PFSK-1 (cell line): ENCODE results near the gene KCNG4.

Experiments
- TAF1 ChIP-seq: IDR thresholded peaks from 2 replicates; pipeline ENCODE4 v1.6.1; 2012; ENCODE audit warnings: low read length, control low read depth, borderline replicate concordance; ENCODE audit not compliant: insufficient read depth
- TF ChIP-seq, protein P1 (sequence below), 2 experiments: IDR thresholded peaks; 2 replicates each; pipeline versions ENCODE4 v1.6.1 to v1.8.0; 2011 to 2012; ENCODE audit warnings: low read depth in 2 of 2, low read length in 2 of 2, control low read depth in 1 of 2, inconsistent platforms in 1 of 2, mild to moderate bottlenecking in 1 of 2, moderate library complexity in 1 of 2; ENCODE audit not compliant: insufficient read depth in 1 of 2

DNA sequence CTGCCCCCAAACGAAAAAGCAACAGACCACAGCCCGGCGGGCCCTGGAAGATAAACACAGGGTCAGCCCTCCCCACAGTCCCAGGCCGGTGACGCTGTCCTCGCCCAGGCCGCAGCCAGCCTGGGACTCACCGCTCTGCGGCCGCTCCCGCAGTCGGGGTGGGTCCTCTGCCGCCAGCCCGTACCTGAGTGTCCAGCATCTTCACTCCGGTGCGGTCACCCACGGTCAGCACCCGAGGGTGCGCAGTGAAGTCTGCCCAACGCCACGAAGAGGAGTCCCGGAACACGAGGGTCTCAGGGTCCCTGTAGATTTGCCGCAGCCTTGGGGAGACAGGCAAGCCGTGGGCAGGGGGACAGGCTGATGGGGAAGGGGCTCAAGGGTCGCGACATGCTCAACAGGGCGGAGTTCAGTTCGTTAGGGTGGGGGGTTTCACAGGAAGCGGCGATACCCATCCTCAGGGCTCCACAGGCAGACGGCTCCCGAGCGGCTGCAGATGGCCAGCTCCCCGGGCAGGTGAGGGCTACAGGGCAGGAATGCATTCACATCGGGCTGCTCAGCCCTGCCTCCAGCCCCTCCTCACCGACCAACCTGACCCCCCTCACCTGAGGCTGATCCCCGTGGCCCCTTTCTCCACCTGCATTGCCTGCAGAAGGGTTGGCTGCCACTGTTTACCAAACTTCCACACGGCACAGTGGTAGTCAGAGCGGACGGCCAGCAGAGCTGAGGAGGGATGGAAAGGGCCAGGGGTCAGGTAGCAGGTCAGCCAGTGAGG lies 58.5 kb downstream of the KCNG4 start:
- TF ChIP-seq TAF1: no peak
- TF ChIP-seq, protein P1, sequence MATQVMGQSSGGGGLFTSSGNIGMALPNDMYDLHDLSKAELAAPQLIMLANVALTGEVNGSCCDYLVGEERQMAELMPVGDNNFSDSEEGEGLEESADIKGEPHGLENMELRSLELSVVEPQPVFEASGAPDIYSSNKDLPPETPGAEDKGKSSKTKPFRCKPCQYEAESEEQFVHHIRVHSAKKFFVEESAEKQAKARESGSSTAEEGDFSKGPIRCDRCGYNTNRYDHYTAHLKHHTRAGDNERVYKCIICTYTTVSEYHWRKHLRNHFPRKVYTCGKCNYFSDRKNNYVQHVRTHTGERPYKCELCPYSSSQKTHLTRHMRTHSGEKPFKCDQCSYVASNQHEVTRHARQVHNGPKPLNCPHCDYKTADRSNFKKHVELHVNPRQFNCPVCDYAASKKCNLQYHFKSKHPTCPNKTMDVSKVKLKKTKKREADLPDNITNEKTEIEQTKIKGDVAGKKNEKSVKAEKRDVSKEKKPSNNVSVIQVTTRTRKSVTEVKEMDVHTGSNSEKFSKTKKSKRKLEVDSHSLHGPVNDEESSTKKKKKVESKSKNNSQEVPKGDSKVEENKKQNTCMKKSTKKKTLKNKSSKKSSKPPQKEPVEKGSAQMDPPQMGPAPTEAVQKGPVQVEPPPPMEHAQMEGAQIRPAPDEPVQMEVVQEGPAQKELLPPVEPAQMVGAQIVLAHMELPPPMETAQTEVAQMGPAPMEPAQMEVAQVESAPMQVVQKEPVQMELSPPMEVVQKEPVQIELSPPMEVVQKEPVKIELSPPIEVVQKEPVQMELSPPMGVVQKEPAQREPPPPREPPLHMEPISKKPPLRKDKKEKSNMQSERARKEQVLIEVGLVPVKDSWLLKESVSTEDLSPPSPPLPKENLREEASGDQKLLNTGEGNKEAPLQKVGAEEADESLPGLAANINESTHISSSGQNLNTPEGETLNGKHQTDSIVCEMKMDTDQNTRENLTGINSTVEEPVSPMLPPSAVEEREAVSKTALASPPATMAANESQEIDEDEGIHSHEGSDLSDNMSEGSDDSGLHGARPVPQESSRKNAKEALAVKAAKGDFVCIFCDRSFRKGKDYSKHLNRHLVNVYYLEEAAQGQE (IDR thresholded peaks at IDR 0.05; ENCODE audit: insufficient read depth in 1 of 2, low read depth in 2 of 2, low read length in 2 of 2): no peak
